H9 (cell line): ENCODE measurements around the gene RBMS3. TPM values are rescaled to one million over a fixed set of nuclear protein-coding genes. Genes with fewer than 3 reads are reported as not detected.

Experiments
- DNase-seq: peaks from one replicate; pipeline ENCODE4 v3.0.0-alpha.2; 2017
- H2AFZ ChIP-seq: one replicate; pipeline ENCODE4 v1.6.1; 2013; ENCODE audit warnings: mild to moderate bottlenecking, low read length, control low read depth, moderate library complexity
- H2AK5ac ChIP-seq: 2 replicates; pipeline ENCODE4 v1.6.1; 2013; ENCODE audit warnings: low read length, control low read depth, mixed read lengths; ENCODE audit not compliant: insufficient read length
- H2BK120ac ChIP-seq: one replicate; pipeline ENCODE4 v1.6.1; 2013; ENCODE audit warnings: low read depth, mild to moderate bottlenecking, low read length, control low read depth, inconsistent platforms; ENCODE audit not compliant: poor library complexity, severe bottlenecking
- H2BK12ac ChIP-seq: 2 replicates; pipeline ENCODE4 v1.6.1; 2013; ENCODE audit warnings: low read length, control low read depth, mixed read lengths, low read depth; ENCODE audit not compliant: insufficient read length
- H2BK15ac ChIP-seq: 2 replicates; pipeline ENCODE4 v1.6.1; 2013; ENCODE audit warnings: low read depth, low read length, control low read depth
- H2BK20ac ChIP-seq: one replicate; pipeline ENCODE4 v1.6.1; 2013; ENCODE audit warnings: low read depth, mild to moderate bottlenecking, low read length, control low read depth, inconsistent platforms; ENCODE audit not compliant: poor library complexity, severe bottlenecking
- H2BK5ac ChIP-seq: 2 replicates; pipeline ENCODE4 v1.6.1; 2013; ENCODE audit warnings: low read length, control low read depth, mixed read lengths; ENCODE audit not compliant: insufficient read length
- H3K14ac ChIP-seq: 2 replicates; pipeline ENCODE4 v1.6.1; 2013; ENCODE audit warnings: low read length, control low read depth; ENCODE audit not compliant: insufficient read depth
- H3K18ac ChIP-seq: 2 replicates; pipeline ENCODE4 v1.6.1; 2013; ENCODE audit warnings: low read depth, mild to moderate bottlenecking, mixed read lengths, low read length, control low read depth; ENCODE audit not compliant: insufficient read length
- H3K23ac ChIP-seq: 2 replicates; pipeline ENCODE4 v1.6.1; 2013; ENCODE audit warnings: low read length, control low read depth, mixed read lengths, low read depth; ENCODE audit not compliant: insufficient read length
- H3K23me2 ChIP-seq: 2 replicates; pipeline ENCODE4 v1.6.1; 2013; ENCODE audit warnings: low read depth, mild to moderate bottlenecking, mixed read lengths, low read length, control low read depth; ENCODE audit not compliant: insufficient read length, poor library complexity, severe bottlenecking
- H3K27ac ChIP-seq: 2 replicates; pipeline ENCODE4 v1.5.1; 2013; ENCODE audit warnings: low read length, control low read depth, mixed read lengths, low read depth; ENCODE audit not compliant: insufficient read length
- H3K27me3 ChIP-seq: 2 replicates; pipeline ENCODE4 v1.6.1; 2013; ENCODE audit warnings: low read length, control low read depth, inconsistent platforms; ENCODE audit not compliant: insufficient read depth
- H3K4ac ChIP-seq: 2 replicates; pipeline ENCODE4 v1.6.1; 2013; ENCODE audit warnings: low read depth, mild to moderate bottlenecking, control low read depth, inconsistent platforms, low read length, moderate library complexity
- H3K4me1 ChIP-seq: 2 replicates; pipeline ENCODE4 v1.6.1; 2013; ENCODE audit warnings: low read length, control low read depth, inconsistent platforms; ENCODE audit not compliant: insufficient read depth
- H3K4me2 ChIP-seq: 2 replicates; pipeline ENCODE4 v1.6.1; 2013; ENCODE audit warnings: low read length, control low read depth, mixed read lengths; ENCODE audit not compliant: insufficient read length, insufficient read depth
- H3K56ac ChIP-seq: 2 replicates; pipeline ENCODE4 v1.6.1; 2013; ENCODE audit warnings: low read depth, mild to moderate bottlenecking, mixed read lengths, low read length, control low read depth; ENCODE audit not compliant: insufficient read length
- H3K79me1 ChIP-seq: 2 replicates; pipeline ENCODE4 v1.6.1; 2013; ENCODE audit warnings: low read depth, mild to moderate bottlenecking, moderate library complexity, low read length, control low read depth, inconsistent platforms; ENCODE audit not compliant: insufficient read depth, poor library complexity, severe bottlenecking
- H3K79me2 ChIP-seq: 2 replicates; pipeline ENCODE4 v1.6.1; 2013; ENCODE audit warnings: low read length, control low read depth, inconsistent platforms; ENCODE audit not compliant: insufficient read depth
- H3K9ac ChIP-seq: 2 replicates; pipeline ENCODE4 v1.6.1; 2013; ENCODE audit warnings: low read length, control low read depth, mixed read lengths; ENCODE audit not compliant: insufficient read length; ENCODE audit errors: extremely low read depth
- H3K9me3 ChIP-seq: one replicate; pipeline ENCODE4 v1.6.1; 2013; ENCODE audit warnings: low read depth, low read length, inconsistent platforms; ENCODE audit not compliant: control insufficient read depth
- H3T11ph ChIP-seq: one replicate; pipeline ENCODE4 v1.6.1; 2013; ENCODE audit warnings: mild to moderate bottlenecking, low read length, control low read depth, inconsistent platforms
- H4K20me1 ChIP-seq: one replicate; pipeline ENCODE4 v1.6.1; 2013; ENCODE audit not compliant: control insufficient read depth, insufficient read length, insufficient read depth
- H4K5ac ChIP-seq: 2 replicates; pipeline ENCODE4 v1.6.1; 2013; ENCODE audit warnings: low read depth, mild to moderate bottlenecking, mixed read lengths, low read length, control low read depth; ENCODE audit not compliant: insufficient read length
- H4K8ac ChIP-seq: replicated peaks from 2 replicates; pipeline ENCODE4 v1.6.1; 2013; ENCODE audit warnings: low read length, control low read depth, mixed read lengths, low read depth; ENCODE audit not compliant: insufficient read length
- H4K91ac ChIP-seq: 2 replicates; pipeline ENCODE4 v1.6.1; 2013; ENCODE audit warnings: low read depth, mild to moderate bottlenecking, moderate library complexity, mixed read lengths, low read length, control low read depth; ENCODE audit not compliant: insufficient read length
- H3K27ac Mint-ChIP-seq, 3 experiments: 2 replicates in 2 of 3; 3 replicates in 1 of 3; pipeline ENCODE4 v1.8.0; 2020 to 2021; ENCODE audit warnings: mixed read lengths in 3 of 3, mild to moderate bottlenecking in 1 of 3, moderate library complexity in 1 of 3
- H3K27me3 Mint-ChIP-seq: 2 replicates; pipeline ENCODE4 v1.8.0; 2021; ENCODE audit warnings: low read depth, mild to moderate bottlenecking, moderate library complexity, mixed read lengths
- H3K36me3 Mint-ChIP-seq, 3 experiments: 2 replicates in 2 of 3; 3 replicates in 1 of 3; pipeline ENCODE4 v1.8.0; 2020 to 2021; ENCODE audit warnings: low read depth in 3 of 3, mixed read lengths in 3 of 3; ENCODE audit not compliant: insufficient read depth in 1 of 3
- H3K4me1 Mint-ChIP-seq, 2 experiments: 2 replicates each; pipeline ENCODE4 v1.8.0; 2020; ENCODE audit warnings: mixed read lengths in 2 of 2
- H3K4me3 Mint-ChIP-seq, 2 experiments: 2 replicates in 1 of 2; 3 replicates in 1 of 2; pipeline ENCODE4 v1.8.0; 2020 to 2021; ENCODE audit warnings: mild to moderate bottlenecking in 2 of 2, mixed read lengths in 2 of 2, moderate library complexity in 1 of 2
- H3K9me3 Mint-ChIP-seq, 2 experiments: 2 replicates in 1 of 2; 3 replicates in 1 of 2; pipeline ENCODE4 v1.8.0; 2020; ENCODE audit warnings: mild to moderate bottlenecking in 2 of 2, mixed read lengths in 2 of 2, moderate library complexity in 1 of 2
- WGBS: extraction: QIAGEN DNeasy Blood & Tissue Kit; methylation state at CpG from one replicate; pipeline ENCODE4 v1.1.7; 2013; ENCODE audit warnings: missing lambda C conversion rate, low lambda C conversion rate, mixed read lengths; ENCODE audit not compliant: insufficient read length; ENCODE audit errors: extremely low coverage; 5-methylcytosine and 5-hydroxymethylcytosine counted together
- total RNA-seq: library from RNA; stranded (reverse); gene quantifications from 2 replicates; pipeline ENCODE4 v1.2.1, GENCODE V29; 2021
- TF ChIP-seq, protein P1 (sequence below): fragments of 200-600 bp; sonication (generic); conservative IDR thresholded peaks from 3 replicates; pipeline ENCODE4 v1.8.0; 2021; ENCODE audit warnings: antibody characterized with exemption, mild to moderate bottlenecking

RBMS3 gene
- total RNA-seq, 1 experiment from 2014 or later, result 8.1 TPM

DNA sequence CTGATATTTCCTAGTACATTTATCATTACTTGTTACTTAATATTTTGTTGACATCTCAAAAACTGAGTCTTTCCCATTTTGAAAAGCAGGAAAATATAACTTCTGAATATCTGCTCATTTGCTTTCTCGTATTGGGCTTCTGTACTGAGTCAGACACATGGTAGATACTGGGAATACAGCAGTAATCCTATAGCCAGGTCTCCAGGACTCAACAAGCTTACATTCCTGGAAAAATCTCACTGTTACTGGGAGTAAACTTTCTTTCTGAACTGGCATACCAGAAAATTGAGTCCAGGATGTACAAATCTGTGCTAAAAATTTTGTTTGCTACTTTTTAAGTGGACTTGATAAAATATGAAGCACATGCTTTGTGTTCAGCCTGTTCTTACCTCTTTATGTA is 240.4 kb downstream of the RBMS3 start:
- Histone ChIP-seq H4K91ac (no peak overlapping the region), H3K9ac (no peak overlapping the region), H2BK120ac (no peak overlapping the region), H2BK12ac (no peak overlapping the region), H2BK15ac (no peak overlapping the region), H3K23me2 (no peaks in the 10 kb centered on the region), H3K4me1 (no peaks in the 10 kb centered on the region), H3K18ac (no peak overlapping the region), H3K56ac (no peak overlapping the region), H4K20me1 (no peaks in the 10 kb centered on the region), H2AFZ (no peak overlapping the region), H4K5ac (no peak overlapping the region), H3K79me2 (no peaks in the 10 kb centered on the region), H2BK5ac (no peak overlapping the region), H3K14ac (no peak overlapping the region), H3K4ac (no peak overlapping the region), H3K27me3 (no peaks in the 10 kb centered on the region), H3K4me2 (no peak overlapping the region), H4K8ac (no peak overlapping the region), H2BK20ac (no peak overlapping the region), H3K79me1 (no peaks in the 10 kb centered on the region), H2AK5ac (no peak overlapping the region), H3K9me3 (no peaks in the 10 kb centered on the region), H3T11ph (no peak overlapping the region), H3K27ac (no peak overlapping the region), H3K23ac (no peak overlapping the region)
- Mint-ChIP-seq H3K27ac (peak overlapping the region in 1 of 3 experiments; percentile 50; a peak in 1 of 7 replicates), H3K36me3 (no peaks in the 10 kb centered on the region), H3K4me3 (no peak overlapping the region), H3K27me3 (no peaks in the 10 kb centered on the region), H3K9me3 (no peaks in the 10 kb centered on the region), H3K4me1 (peaks cover 0 to 2% of the 10 kb centered on the region in 2 experiments; a peak in 1 of 4 replicates)
- DNase-seq, result no peak
- TF ChIP-seq, protein P1, sequence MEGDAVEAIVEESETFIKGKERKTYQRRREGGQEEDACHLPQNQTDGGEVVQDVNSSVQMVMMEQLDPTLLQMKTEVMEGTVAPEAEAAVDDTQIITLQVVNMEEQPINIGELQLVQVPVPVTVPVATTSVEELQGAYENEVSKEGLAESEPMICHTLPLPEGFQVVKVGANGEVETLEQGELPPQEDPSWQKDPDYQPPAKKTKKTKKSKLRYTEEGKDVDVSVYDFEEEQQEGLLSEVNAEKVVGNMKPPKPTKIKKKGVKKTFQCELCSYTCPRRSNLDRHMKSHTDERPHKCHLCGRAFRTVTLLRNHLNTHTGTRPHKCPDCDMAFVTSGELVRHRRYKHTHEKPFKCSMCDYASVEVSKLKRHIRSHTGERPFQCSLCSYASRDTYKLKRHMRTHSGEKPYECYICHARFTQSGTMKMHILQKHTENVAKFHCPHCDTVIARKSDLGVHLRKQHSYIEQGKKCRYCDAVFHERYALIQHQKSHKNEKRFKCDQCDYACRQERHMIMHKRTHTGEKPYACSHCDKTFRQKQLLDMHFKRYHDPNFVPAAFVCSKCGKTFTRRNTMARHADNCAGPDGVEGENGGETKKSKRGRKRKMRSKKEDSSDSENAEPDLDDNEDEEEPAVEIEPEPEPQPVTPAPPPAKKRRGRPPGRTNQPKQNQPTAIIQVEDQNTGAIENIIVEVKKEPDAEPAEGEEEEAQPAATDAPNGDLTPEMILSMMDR, result no peak
- WGBS, result no CpG with 5 or more reads among the region's 1 CpG
